Astrocyte of the spinal cord (primary cell): ENCODE measurements around the gene KRT8.
"Not testable (repeated sequence)": the region's sequence is repeated elsewhere in the genome, so short reads cannot be mapped to it uniquely, and the experiment has no call there.

ENCODE experiments used
- DNase-seq: peaks from one replicate; pipeline ENCODE4 v3.0.0; 2011; ENCODE audit warnings: low read depth, low spot score
- H3K4me3 ChIP-seq: 2 replicates; pipeline ENCODE4 v1.5.1; 2011; ENCODE audit warnings: low read depth, mild to moderate bottlenecking, low read length, moderate library complexity
- in situ Hi-C: cut with HindIII; loops from 2 replicates; pipeline ENCODE4 v1.10.0; 2017; ENCODE audit warnings: low sequenced_read_pairs
- TF ChIP-seq, protein P1 (sequence below): IDR thresholded peaks from 2 replicates; pipeline ENCODE4 v1.5.1; 2012; ENCODE audit warnings: low read depth, mild to moderate bottlenecking, low read length, inconsistent platforms

KRT8 gene

DNA sequence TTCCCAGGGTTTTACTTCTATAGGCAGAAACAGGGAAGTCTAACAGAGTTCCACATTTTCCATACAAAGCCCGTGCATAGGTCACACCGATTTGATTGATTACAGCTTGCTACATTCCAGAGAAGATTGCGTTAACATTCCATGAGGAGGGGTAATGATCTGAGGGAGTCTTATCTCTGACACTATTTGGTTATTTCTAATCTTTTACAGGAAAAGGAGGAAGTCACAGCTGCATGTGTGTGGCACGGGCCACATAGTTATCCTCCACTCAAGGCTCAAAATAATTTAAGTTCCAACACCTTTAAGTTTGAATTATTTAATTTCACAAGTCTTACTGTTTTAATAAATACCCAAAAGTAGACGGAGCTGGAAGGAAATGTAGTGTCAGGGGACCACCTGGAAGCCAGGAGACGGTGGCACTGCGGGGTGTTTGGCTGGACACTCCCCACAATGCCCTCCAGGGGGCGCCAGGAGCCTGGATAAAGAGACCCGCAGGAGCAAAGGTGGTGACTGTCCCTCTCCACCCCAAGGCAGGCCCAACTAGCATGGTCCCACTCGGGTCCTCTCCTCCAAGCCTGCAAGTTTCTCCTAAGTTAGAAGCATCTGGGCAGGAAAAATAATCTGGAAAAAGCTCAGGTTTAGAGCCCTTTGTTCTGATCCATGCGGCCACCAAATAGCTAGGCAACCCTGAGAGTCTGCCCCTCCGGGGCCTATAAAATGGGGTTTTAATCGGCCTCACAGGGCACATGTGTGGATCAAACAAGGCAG, 20.2 kb downstream of the KRT8 start:
- in situ Hi-C loops, result no loop called here
- DNase-seq, result peak; percentile 36
- no peak overlapping the region for H3K4me3 ChIP-seq
- TF ChIP-seq, protein P1, sequence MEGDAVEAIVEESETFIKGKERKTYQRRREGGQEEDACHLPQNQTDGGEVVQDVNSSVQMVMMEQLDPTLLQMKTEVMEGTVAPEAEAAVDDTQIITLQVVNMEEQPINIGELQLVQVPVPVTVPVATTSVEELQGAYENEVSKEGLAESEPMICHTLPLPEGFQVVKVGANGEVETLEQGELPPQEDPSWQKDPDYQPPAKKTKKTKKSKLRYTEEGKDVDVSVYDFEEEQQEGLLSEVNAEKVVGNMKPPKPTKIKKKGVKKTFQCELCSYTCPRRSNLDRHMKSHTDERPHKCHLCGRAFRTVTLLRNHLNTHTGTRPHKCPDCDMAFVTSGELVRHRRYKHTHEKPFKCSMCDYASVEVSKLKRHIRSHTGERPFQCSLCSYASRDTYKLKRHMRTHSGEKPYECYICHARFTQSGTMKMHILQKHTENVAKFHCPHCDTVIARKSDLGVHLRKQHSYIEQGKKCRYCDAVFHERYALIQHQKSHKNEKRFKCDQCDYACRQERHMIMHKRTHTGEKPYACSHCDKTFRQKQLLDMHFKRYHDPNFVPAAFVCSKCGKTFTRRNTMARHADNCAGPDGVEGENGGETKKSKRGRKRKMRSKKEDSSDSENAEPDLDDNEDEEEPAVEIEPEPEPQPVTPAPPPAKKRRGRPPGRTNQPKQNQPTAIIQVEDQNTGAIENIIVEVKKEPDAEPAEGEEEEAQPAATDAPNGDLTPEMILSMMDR, result peak; percentile 86

GRCh38 chr12:52880499-52880898, 24.4 kb downstream of the KRT8 start:
- H3K4me3 ChIP-seq, DNase-seq, in situ Hi-C loops: not testable (repeated sequence)

GRCh38 chr12:52879394-52880351, 25.2 kb downstream of the KRT8 start:
- DNase-seq, result peak; percentile 87
- TF ChIP-seq, protein P1, result peak; percentile 95
- H3K4me3 ChIP-seq, result peak overlapping the region; percentile 15
- in situ Hi-C loops, result no loop called here

GRCh38 chr12:52878507-52879393, 26.1 kb downstream of the KRT8 start:
- in situ Hi-C loops, result no loop called here
- TF ChIP-seq, protein P1, result no peak
- H3K4me3 ChIP-seq, result no peak overlapping the region
- no peak for DNase-seq

GRCh38 chr12:52877242-52877641, 27.6 kb downstream of the KRT8 start:
- in situ Hi-C loops, result no loop called here
- DNase-seq, result no peak
- no peak overlapping the region for H3K4me3 ChIP-seq
- TF ChIP-seq, protein P1, result no peak

- in situ Hi-C loops, result no loop called here
- DNase-seq, result no peak
- H3K4me3 ChIP-seq, result no peak overlapping the region
- TF ChIP-seq, protein P1, result no peak
Observed at GRCh38 chr12:52876372-52876771, 28.5 kb downstream of the KRT8 start.
